Stimulated activated CD4-positive, alpha-beta T cell treated with anti-CD3 and anti-CD28 coated beads, Interleukin-4, amount 100 ng/mL, for 4 hours (primary cell): ENCODE measurements around the gene NUDT14.

Experiments
- DNase-seq, 2 experiments: peaks; one replicate each; pipeline ENCODE4 v3.0.0-alpha.2; 2020

NUDT14 gene

GRCh38 chr14:105211758-105212089 lies 30.6 kb upstream of the NUDT14 start:
- no peak for DNase-seq

GRCh38 chr14:105211086-105211757 lies 30.1 kb upstream of the NUDT14 start:
- no peak for DNase-seq

- DNase-seq: no peak
Measured at GRCh38 chr14:105210266-105211025, 29.3 kb upstream of the NUDT14 start.

- DNase-seq: no peak
Measured at GRCh38 chr14:105209646-105210045, 28.5 kb upstream of the NUDT14 start.

GRCh38 chr14:105209091-105209490 lies 28.0 kb upstream of the NUDT14 start:
- DNase-seq: no peak

- no peak for DNase-seq
Measured at GRCh38 chr14:105208738-105209075, 27.6 kb upstream of the NUDT14 start.

GRCh38 chr14:105207996-105208737 lies 27.1 kb upstream of the NUDT14 start:
- DNase-seq: no peak

GRCh38 chr14:105207460-105207901 lies 26.4 kb upstream of the NUDT14 start:
- DNase-seq: no peak

GRCh38 chr14:105206873-105207272 lies 25.8 kb upstream of the NUDT14 start:
- DNase-seq: no peak

- no peak for DNase-seq
Measured at GRCh38 chr14:105205673-105206208, 24.6 kb upstream of the NUDT14 start.

GRCh38 chr14:105204931-105205672 lies 24.0 kb upstream of the NUDT14 start:
- no peak for DNase-seq

- DNase-seq: no peak
Measured at GRCh38 chr14:105204206-105204930, 23.3 kb upstream of the NUDT14 start.

GRCh38 chr14:105203701-105204100 lies 22.6 kb upstream of the NUDT14 start:
- no peak for DNase-seq

GRCh38 chr14:105203057-105203531 lies 22.0 kb upstream of the NUDT14 start:
- peak; percentile 32 to 63 for DNase-seq

- DNase-seq: no peak
Measured at GRCh38 chr14:105201925-105202513, 20.9 kb upstream of the NUDT14 start.

- no peak for DNase-seq
Measured at GRCh38 chr14:105201156-105201924, 20.2 kb upstream of the NUDT14 start.

- DNase-seq: no peak
Measured at GRCh38 chr14:105200641-105201040, 19.5 kb upstream of the NUDT14 start.

GRCh38 chr14:105200074-105200473 lies 19.0 kb upstream of the NUDT14 start:
- no peak for DNase-seq

GRCh38 chr14:105199093-105199492 lies 18.0 kb upstream of the NUDT14 start:
- no peak for DNase-seq

- DNase-seq: no peak
Measured at GRCh38 chr14:105198588-105198987, 17.5 kb upstream of the NUDT14 start.

GRCh38 chr14:105197211-105197641 lies 16.1 kb upstream of the NUDT14 start:
- DNase-seq: no peak
